Fibroblast of villous mesenchyme (primary cell): ENCODE measurements around the gene SNAI3. TPM values are rescaled to one million over a fixed set of nuclear protein-coding genes. Genes with fewer than 3 reads are reported as not detected.
"Not testable (repeated sequence)": the region's sequence is repeated elsewhere in the genome, so short reads cannot be mapped to it uniquely, and the experiment has no call there.

Source experiments
- DNase-seq: peaks from one replicate; pipeline ENCODE4 v3.0.0-alpha.2; 2010; ENCODE audit warnings: low read depth
- H3K4me3 ChIP-seq: 2 replicates; pipeline ENCODE4 v1.5.1; 2011; ENCODE audit warnings: low read depth, mild to moderate bottlenecking, low read length
- total RNA-seq: library from RNA; depleted of rRNA; stranded (reverse); fragments of >200 nt; gene quantifications from 2 replicates; pipeline ENCODE4 v1.2.3, GENCODE V29; 2012
- TF ChIP-seq, protein P1 (sequence below): IDR thresholded peaks from 2 replicates; pipeline ENCODE4 v1.5.1; 2012; ENCODE audit warnings: low read depth, mild to moderate bottlenecking, low read length; ENCODE audit not compliant: insufficient read depth

Gene SNAI3
- total RNA-seq, 1 donor: not detected

GRCh38 chr16:88676502-88677242 is 9.6 kb downstream of the SNAI3 start:
- DNase-seq: no peak
- TF ChIP-seq, protein P1, sequence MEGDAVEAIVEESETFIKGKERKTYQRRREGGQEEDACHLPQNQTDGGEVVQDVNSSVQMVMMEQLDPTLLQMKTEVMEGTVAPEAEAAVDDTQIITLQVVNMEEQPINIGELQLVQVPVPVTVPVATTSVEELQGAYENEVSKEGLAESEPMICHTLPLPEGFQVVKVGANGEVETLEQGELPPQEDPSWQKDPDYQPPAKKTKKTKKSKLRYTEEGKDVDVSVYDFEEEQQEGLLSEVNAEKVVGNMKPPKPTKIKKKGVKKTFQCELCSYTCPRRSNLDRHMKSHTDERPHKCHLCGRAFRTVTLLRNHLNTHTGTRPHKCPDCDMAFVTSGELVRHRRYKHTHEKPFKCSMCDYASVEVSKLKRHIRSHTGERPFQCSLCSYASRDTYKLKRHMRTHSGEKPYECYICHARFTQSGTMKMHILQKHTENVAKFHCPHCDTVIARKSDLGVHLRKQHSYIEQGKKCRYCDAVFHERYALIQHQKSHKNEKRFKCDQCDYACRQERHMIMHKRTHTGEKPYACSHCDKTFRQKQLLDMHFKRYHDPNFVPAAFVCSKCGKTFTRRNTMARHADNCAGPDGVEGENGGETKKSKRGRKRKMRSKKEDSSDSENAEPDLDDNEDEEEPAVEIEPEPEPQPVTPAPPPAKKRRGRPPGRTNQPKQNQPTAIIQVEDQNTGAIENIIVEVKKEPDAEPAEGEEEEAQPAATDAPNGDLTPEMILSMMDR: no peak
- H3K4me3 ChIP-seq: no peak overlapping the region

DNA sequence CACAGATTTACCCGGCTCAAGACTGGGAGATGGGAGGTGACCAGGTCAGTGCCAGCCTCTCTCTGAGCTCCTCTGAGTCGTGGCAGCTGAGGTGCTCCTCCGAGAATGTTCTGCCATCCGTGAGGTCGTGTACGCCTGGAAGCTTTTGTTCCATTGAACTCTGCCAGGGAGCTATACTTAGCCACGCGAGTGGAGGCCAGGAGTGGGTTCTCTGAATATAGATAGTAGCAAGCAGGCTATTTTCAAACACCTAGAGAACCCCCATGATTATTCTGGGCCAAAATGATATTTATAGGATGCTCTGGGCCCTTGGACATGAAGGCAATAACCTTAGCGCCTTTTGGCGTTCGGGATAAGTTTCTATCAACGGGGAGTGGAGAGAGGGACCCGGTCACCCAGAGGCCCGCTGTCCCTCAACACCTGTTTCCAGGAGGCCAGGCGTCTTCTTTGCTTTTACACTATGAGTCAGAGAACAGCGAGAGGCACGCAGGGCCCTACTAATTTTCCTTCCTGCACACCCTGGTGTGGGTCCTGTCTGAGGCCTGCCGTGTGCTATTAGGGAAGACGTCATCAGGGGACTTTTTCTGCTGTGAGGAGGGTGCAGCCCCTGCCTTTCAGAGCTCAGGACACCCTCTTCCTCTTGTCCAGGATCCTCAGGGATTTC is 12.5 kb downstream of the SNAI3 start:
- TF ChIP-seq, protein P1: no peak
- no peak overlapping the region for H3K4me3 ChIP-seq
- DNase-seq: no peak

DNA sequence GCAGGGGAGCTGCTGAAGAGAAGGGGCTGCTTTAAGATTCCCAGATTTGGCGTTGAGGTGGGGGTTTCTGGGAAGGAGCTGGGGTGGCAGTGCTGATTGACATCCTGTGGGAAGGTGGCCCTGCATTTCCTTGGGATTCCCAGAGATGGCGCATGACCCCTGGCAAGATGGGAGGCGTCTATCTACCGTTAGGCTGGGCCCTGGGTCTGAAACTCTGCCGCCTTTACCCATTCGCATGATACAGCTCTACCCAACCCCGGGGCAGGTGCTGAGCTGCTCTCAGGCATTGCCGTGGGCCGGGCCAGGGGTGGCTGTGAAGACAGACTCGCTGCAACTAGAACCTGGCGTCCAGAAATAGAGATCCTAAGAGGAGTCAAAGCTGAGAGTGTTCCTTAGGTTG is 13.5 kb downstream of the SNAI3 start:
- no peak for DNase-seq
- H3K4me3 ChIP-seq: no peak overlapping the region
- TF ChIP-seq, protein P1: peak; percentile 2

GRCh38 chr16:88671806-88672205 is 14.5 kb downstream of the SNAI3 start:
- no peak for DNase-seq
- no peak overlapping the region for H3K4me3 ChIP-seq
- TF ChIP-seq, protein P1: no peak

DNA sequence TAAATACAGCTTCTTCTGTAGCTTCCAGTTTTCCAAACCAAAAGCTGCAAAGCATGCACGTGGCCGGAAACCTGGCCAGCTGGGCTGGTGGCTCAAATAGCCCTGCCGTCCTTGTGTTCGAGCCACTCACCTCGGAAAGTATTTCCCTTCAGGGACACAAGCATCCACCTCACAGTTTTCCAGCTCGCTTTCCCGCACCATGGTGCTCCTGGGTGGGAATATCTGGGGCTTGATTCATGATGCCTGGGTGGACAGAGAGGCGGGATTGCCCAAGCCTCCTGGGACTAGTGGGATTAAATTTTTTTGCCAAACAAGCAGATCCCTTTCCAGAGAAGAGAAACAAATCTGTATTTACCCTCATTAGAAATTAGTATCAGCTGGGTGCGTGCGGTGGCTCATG is 16.3 kb downstream of the SNAI3 start:
- DNase-seq: no peak
- no peak overlapping the region for H3K4me3 ChIP-seq

GRCh38 chr16:88669493-88669892 is 16.8 kb downstream of the SNAI3 start:
- DNase-seq, H3K4me3 ChIP-seq: not testable (repeated sequence)

More for the DNA sequence above, 16.3 kb downstream of the SNAI3 start:
- TF ChIP-seq, protein P1: no peak

- TF ChIP-seq, protein P1: peak; percentile 35
- peak; percentile 40 for DNase-seq
- H3K4me3 ChIP-seq: no peak overlapping the region
Observed at GRCh38 chr16:88667461-88667860, 18.8 kb downstream of the SNAI3 start.
